Activated B cell treated with CpG ODN at 0.5 μM for 24 hours (primary cell): ENCODE measurements around the gene SRRT. TPM values are rescaled to one million over a fixed set of nuclear protein-coding genes. Genes with fewer than 3 reads are reported as not detected.

Experiments used
- ATAC-seq: fragments of 200-7000 bp; cut with Tn5 transposase; one replicate; pipeline ENCODE4 v1.10.0; 2021; ENCODE audit warnings: low read depth, mild to moderate bottlenecking, moderate library complexity
- CTCF ChIA-PET: fragments of 350-600 bp; sonication (Branson Sonifier 250); formaldehyde crosslinking; loops from one replicate; lab custom pipeline; 2021; ENCODE audit warnings: antibody characterized with exemption; lab: Charles Lee
- POLR2A ChIA-PET: fragments of 350-600 bp; sonication (Branson Sonifier 250); formaldehyde crosslinking; loops from one replicate; lab custom pipeline; 2021; ENCODE audit warnings: antibody characterized with exemption; lab: Charles Lee
- DNase-seq: peaks from one replicate; pipeline ENCODE4 v3.0.0; 2022
- H3K27ac Mint-ChIP-seq: one replicate; pipeline ENCODE4 v1.8.0; 2020; ENCODE audit warnings: mixed read lengths
- H3K27me3 Mint-ChIP-seq: one replicate; pipeline ENCODE4 v1.8.0; 2021; ENCODE audit warnings: mixed read lengths
- H3K36me3 Mint-ChIP-seq: one replicate; pipeline ENCODE4 v1.8.0; 2021; ENCODE audit warnings: low read depth, mixed read lengths
- H3K4me1 Mint-ChIP-seq: one replicate; pipeline ENCODE4 v1.8.0; 2021; ENCODE audit warnings: mixed read lengths
- H3K4me3 Mint-ChIP-seq: one replicate; pipeline ENCODE4 v1.8.0; 2020; ENCODE audit warnings: mild to moderate bottlenecking, mixed read lengths
- H3K9me3 Mint-ChIP-seq: one replicate; pipeline ENCODE4 v1.8.0; 2020; ENCODE audit warnings: mixed read lengths
- CTCF ChIP-seq: fragments of 200-600 bp; IDR thresholded peaks from one replicate; pipeline ENCODE4 v1.8.0; 2022; ENCODE audit warnings: antibody characterized with exemption, mild to moderate bottlenecking
- intact Hi-C: fragments of 100-400 bp; cut with micrococcal nuclease; formaldehyde crosslinking; loops from one replicate; pipeline ENCODE4 v1.15.1; 2024
- total RNA-seq: library from RNA; stranded (reverse); gene quantifications from 2 replicates; pipeline ENCODE4 v1.2.3, GENCODE V29; 2022

The SRRT gene
- total RNA-seq, result 229 and 244 TPM in 2 replicates

GRCh38 chr7:100874577-100875355 lies at the start of gene SRRT:
Gene SRRT (plus strand): TSS chr7:100875103. CDS start chr7:100875591, 488 bp downstream.
- Mint-ChIP-seq H3K9me3 (no peaks in the 10 kb centered on the region), H3K36me3 (peaks cover 60% of the 10 kb centered on the region), H3K4me3 (peak within 1 kb of the TSS; percentile 99), H3K27me3 (no peaks in the 10 kb centered on the region), H3K27ac (peak within 1 kb of the TSS; percentile 98), H3K4me1 (peaks cover 45% of the 10 kb centered on the region)
- peak; percentile 96 for ATAC-seq
- ChIA-PET CTCF (interaction anchor here (1.4 to 1.7 kb wide), 2 partner anchors 15 to 23 kb away, joined by 6 to 8 read pairs; partner anchors contain the start of genes SLC12A9 and UFSP1), POLR2A (interaction anchor here (0.5 to 10.3 kb wide), 39 partner anchors 8 to 1370 kb away, joined by 3 to 254 read pairs (median 4); partner anchors contain the start of genes ACHE, FBXO24, FIS1 and IFT22)
- intact Hi-C loops, result loop anchor here (1.0 to 2.0 kb wide), 4 partner anchors 13 to 169 kb away; partner anchors contain the start of gene SLC12A9
- TF ChIP-seq CTCF, result no peak
- peak; percentile 96 for DNase-seq

GRCh38 chr7:100825215-100825671 lies 49.7 kb upstream of the SRRT start:
- Mint-ChIP-seq H3K36me3 (no peaks in the 10 kb centered on the region), H3K9me3 (no peaks in the 10 kb centered on the region), H3K4me1 (peaks cover 18% of the 10 kb centered on the region), H3K27ac (no peak overlapping the region), H3K27me3 (peaks cover 34% of the 10 kb centered on the region), H3K4me3 (no peak overlapping the region)
- CTCF ChIA-PET, result no interaction called here
- POLR2A ChIA-PET, result no interaction called here
- no peak for ATAC-seq
- no peak for TF ChIP-seq CTCF
- intact Hi-C loops, result no loop called here
- DNase-seq, result no peak

GRCh38 chr7:100825751-100826513 lies 49.0 kb upstream of the SRRT start:
- POLR2A ChIA-PET, result no interaction called here
- intact Hi-C loops, result loop anchor here (2.0 kb wide), 1 partner anchor 27 kb away; the partner anchor contains the start of gene SLC12A9
- peaks cover 18% of the 10 kb centered on the region for H3K4me1 Mint-ChIP-seq
- ATAC-seq (no peak), DNase-seq (no peak)
- H3K9me3 Mint-ChIP-seq, result no peaks in the 10 kb centered on the region
- CTCF ChIA-PET, result no interaction called here
- peak overlapping the region; percentile 71 for H3K4me3 Mint-ChIP-seq
- peaks cover 34% of the 10 kb centered on the region for H3K27me3 Mint-ChIP-seq
- no peak for TF ChIP-seq CTCF
- H3K36me3 Mint-ChIP-seq, result no peaks in the 10 kb centered on the region
- no peak overlapping the region for H3K27ac Mint-ChIP-seq

GRCh38 chr7:100826514-100827329 lies 48.2 kb upstream of the SRRT start:
- Mint-ChIP-seq H3K4me1 (peaks cover 18% of the 10 kb centered on the region), H3K9me3 (no peaks in the 10 kb centered on the region), H3K36me3 (no peaks in the 10 kb centered on the region), H3K27ac (no peak overlapping the region), H3K4me3 (peak overlapping the region; percentile 71), H3K27me3 (peaks cover 36% of the 10 kb centered on the region)
- DNase-seq (peak; percentile 21), ATAC-seq (peak; percentile 60)
- POLR2A ChIA-PET, result interaction anchor here (0.6 to 0.7 kb wide), 2 partner anchors 194 to 1809 kb away, joined by 3 to 4 read pairs; no protein-coding TSS in a partner anchor
- TF ChIP-seq CTCF, result no peak
- intact Hi-C loops, result loop anchor here (2.0 kb wide), 1 partner anchor 26 kb away; the partner anchor contains the start of gene SLC12A9
- CTCF ChIA-PET, result no interaction called here
